Measurements from ENCODE around the gene NRP1.
A peak's percentile ranks its signal among the peaks of the same experiment; 100 is the strongest.

The NRP1 gene

GRCh38 chr10:33334805-33335550, 511 bp upstream of the NRP1 start:
- Mint-ChIP-seq H3K36me3 (no peaks in the 10 kb centered on the region), H3K4me1 (peaks cover 37% of the 10 kb centered on the region), H3K27me3 (peaks cover 52% of the 10 kb centered on the region), H3K9me3 (no peaks in the 10 kb centered on the region), H3K4me3 (peak overlapping the region; percentile 83), H3K27ac (no peak overlapping the region)

GRCh38 chr10:33333260-33334101, 986 bp downstream of the NRP1 start:
- peaks cover 46% of the 10 kb centered on the region for H3K27me3 Mint-ChIP-seq
- no peaks in the 10 kb centered on the region for H3K9me3 Mint-ChIP-seq
- H3K4me1 Mint-ChIP-seq, result peaks cover 32% of the 10 kb centered on the region
- H3K27ac Mint-ChIP-seq, result no peak overlapping the region
- H3K36me3 Mint-ChIP-seq, result no peaks in the 10 kb centered on the region
- H3K4me3 Mint-ChIP-seq, result peak overlapping the region; percentile 83

GRCh38 chr10:33332183-33333065, 2.0 kb downstream of the NRP1 start:
- H3K27ac Mint-ChIP-seq, result no peak overlapping the region
- no peak overlapping the region for H3K4me3 Mint-ChIP-seq
- peaks cover 32% of the 10 kb centered on the region for H3K4me1 Mint-ChIP-seq
- no peaks in the 10 kb centered on the region for H3K36me3 Mint-ChIP-seq
- H3K9me3 Mint-ChIP-seq, result no peaks in the 10 kb centered on the region
- H3K27me3 Mint-ChIP-seq, result peaks cover 46% of the 10 kb centered on the region

GRCh38 chr10:33331379-33331694, 3.1 kb downstream of the NRP1 start:
- Mint-ChIP-seq H3K4me1 (peaks cover 28% of the 10 kb centered on the region), H3K9me3 (no peaks in the 10 kb centered on the region), H3K36me3 (no peaks in the 10 kb centered on the region), H3K4me3 (no peak overlapping the region), H3K27ac (no peak overlapping the region), H3K27me3 (peaks cover 41% of the 10 kb centered on the region)

- Mint-ChIP-seq H3K4me3 (no peak overlapping the region), H3K27me3 (peaks cover 38% of the 10 kb centered on the region), H3K9me3 (no peaks in the 10 kb centered on the region), H3K36me3 (no peaks in the 10 kb centered on the region), H3K27ac (no peak overlapping the region), H3K4me1 (peaks cover 23% of the 10 kb centered on the region)
Observed at GRCh38 chr10:33330543-33331378, 3.7 kb downstream of the NRP1 start.

GRCh38 chr10:33329178-33329577, 5.3 kb downstream of the NRP1 start:
- peaks cover 39% of the 10 kb centered on the region for H3K27me3 Mint-ChIP-seq
- H3K4me1 Mint-ChIP-seq, result peaks cover 23% of the 10 kb centered on the region
- H3K27ac Mint-ChIP-seq, result no peak overlapping the region
- no peaks in the 10 kb centered on the region for H3K9me3 Mint-ChIP-seq
- no peak overlapping the region for H3K4me3 Mint-ChIP-seq
- H3K36me3 Mint-ChIP-seq, result no peaks in the 10 kb centered on the region

- H3K36me3 Mint-ChIP-seq, result no peaks in the 10 kb centered on the region
- H3K27ac Mint-ChIP-seq, result no peak overlapping the region
- peaks cover 15% of the 10 kb centered on the region for H3K4me1 Mint-ChIP-seq
- peaks cover 32% of the 10 kb centered on the region for H3K27me3 Mint-ChIP-seq
- H3K9me3 Mint-ChIP-seq, result no peaks in the 10 kb centered on the region
- H3K4me3 Mint-ChIP-seq, result no peak overlapping the region
Observed at GRCh38 chr10:33328253-33328652, 6.2 kb downstream of the NRP1 start.

- Mint-ChIP-seq H3K9me3 (no peaks in the 10 kb centered on the region), H3K27ac (no peak overlapping the region), H3K27me3 (peaks cover 29% of the 10 kb centered on the region), H3K4me3 (no peak overlapping the region), H3K4me1 (peaks cover 12% of the 10 kb centered on the region), H3K36me3 (no peaks in the 10 kb centered on the region)
Observed at GRCh38 chr10:33327751-33328150, 6.7 kb downstream of the NRP1 start.

GRCh38 chr10:33326933-33327332, 7.5 kb downstream of the NRP1 start:
- Mint-ChIP-seq H3K4me1 (peaks cover 12% of the 10 kb centered on the region), H3K9me3 (no peaks in the 10 kb centered on the region), H3K27me3 (peaks cover 24% of the 10 kb centered on the region), H3K4me3 (no peak overlapping the region), H3K36me3 (no peaks in the 10 kb centered on the region), H3K27ac (no peak overlapping the region)

- H3K36me3 Mint-ChIP-seq, result no peaks in the 10 kb centered on the region
- H3K27me3 Mint-ChIP-seq, result peaks cover 15% of the 10 kb centered on the region
- H3K9me3 Mint-ChIP-seq, result no peaks in the 10 kb centered on the region
Observed at GRCh38 chr10:33325929-33326328, 8.5 kb downstream of the NRP1 start.

GRCh38 chr10:33323721-33324120, 10.7 kb downstream of the NRP1 start:
- H3K27me3 Mint-ChIP-seq, result peaks cover 10% of the 10 kb centered on the region
- no peaks in the 10 kb centered on the region for H3K9me3 Mint-ChIP-seq
- H3K4me1 Mint-ChIP-seq, result no peaks in the 10 kb centered on the region
- H3K27ac Mint-ChIP-seq, result no peak overlapping the region
- no peaks in the 10 kb centered on the region for H3K36me3 Mint-ChIP-seq
- H3K4me3 Mint-ChIP-seq, result no peak overlapping the region

More at GRCh38 chr10:33325929-33326328, 8.5 kb downstream of the NRP1 start:
- H3K27ac Mint-ChIP-seq, result no peak overlapping the region
- H3K4me3 Mint-ChIP-seq, result no peak overlapping the region
- peaks cover 8% of the 10 kb centered on the region for H3K4me1 Mint-ChIP-seq

- Mint-ChIP-seq H3K4me3 (no peak overlapping the region), H3K9me3 (no peaks in the 10 kb centered on the region), H3K36me3 (no peaks in the 10 kb centered on the region), H3K4me1 (no peaks in the 10 kb centered on the region), H3K27ac (no peak overlapping the region), H3K27me3 (peaks cover 4% of the 10 kb centered on the region)
Observed at GRCh38 chr10:33321516-33321915, 13.0 kb downstream of the NRP1 start.

GRCh38 chr10:33320288-33320687, 14.2 kb downstream of the NRP1 start:
- H3K36me3 Mint-ChIP-seq, result no peaks in the 10 kb centered on the region
- H3K4me3 Mint-ChIP-seq, result no peak overlapping the region
- no peaks in the 10 kb centered on the region for H3K4me1 Mint-ChIP-seq
- H3K27me3 Mint-ChIP-seq, result peaks cover 3% of the 10 kb centered on the region
- no peaks in the 10 kb centered on the region for H3K9me3 Mint-ChIP-seq
- no peak overlapping the region for H3K27ac Mint-ChIP-seq

- Mint-ChIP-seq H3K4me3 (no peak overlapping the region), H3K27me3 (peaks cover 3% of the 10 kb centered on the region), H3K27ac (no peak overlapping the region), H3K9me3 (no peaks in the 10 kb centered on the region), H3K4me1 (no peaks in the 10 kb centered on the region), H3K36me3 (no peaks in the 10 kb centered on the region)
Observed at GRCh38 chr10:33315891-33316290, 18.6 kb downstream of the NRP1 start.

Measured in activated naive CD4-positive, alpha-beta T cell treated with anti-CD3 and anti-CD28 coated beads, Interleukin-2, amount 50 U/mL, for 24 hours (primary cell).